T-helper 1 cell (primary cell): ENCODE results near the gene SRSF10.
A peak's percentile ranks its signal among the peaks of the same experiment; 100 is the strongest.
"Not testable (repeated sequence)": the region's sequence is repeated elsewhere in the genome, so short reads cannot be mapped to it uniquely, and the experiment has no call there.

Experiments used
- DNase-seq, 5 donors: peaks; one replicate each; pipeline ENCODE4 v3.0.0-alpha.2; 2012 to 2020

SRSF10 gene

DNA sequence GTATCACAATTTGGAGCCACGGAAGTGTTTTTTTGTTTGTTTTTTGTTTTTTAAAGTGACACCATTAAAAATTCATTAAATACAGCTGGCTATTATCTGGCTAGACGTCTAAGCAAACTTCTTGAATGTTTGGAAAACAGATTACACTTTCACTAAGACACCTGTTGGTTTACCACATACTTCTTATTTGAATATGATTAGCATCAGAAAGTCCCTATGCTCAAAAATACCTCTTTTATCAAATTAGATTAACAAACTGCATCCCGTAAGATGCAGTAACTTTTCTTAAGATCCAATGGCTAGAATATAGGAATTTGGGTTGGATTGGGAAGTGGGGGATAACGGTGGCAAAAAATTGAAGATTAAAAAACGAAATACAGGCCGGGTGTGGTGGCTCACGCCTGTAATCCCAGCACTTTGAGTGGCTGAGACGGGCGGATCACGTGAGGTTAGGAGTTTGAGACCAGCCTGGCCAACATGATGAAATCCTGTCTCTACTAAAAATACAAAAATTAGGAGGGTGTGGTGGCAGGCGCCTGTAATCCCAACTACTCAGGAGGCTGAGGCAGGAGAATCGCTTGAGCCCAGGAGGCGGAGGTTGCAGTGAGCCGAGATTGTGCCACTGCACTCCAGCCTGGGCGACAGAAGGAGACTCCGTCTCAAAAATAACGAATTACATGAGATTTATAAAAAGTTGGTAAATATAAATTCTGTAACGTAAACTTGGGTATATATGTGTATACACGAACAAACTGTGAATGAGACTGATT, 21.9 kb downstream of the SRSF10 start:
- not testable (repeated sequence) for DNase-seq

DNA sequence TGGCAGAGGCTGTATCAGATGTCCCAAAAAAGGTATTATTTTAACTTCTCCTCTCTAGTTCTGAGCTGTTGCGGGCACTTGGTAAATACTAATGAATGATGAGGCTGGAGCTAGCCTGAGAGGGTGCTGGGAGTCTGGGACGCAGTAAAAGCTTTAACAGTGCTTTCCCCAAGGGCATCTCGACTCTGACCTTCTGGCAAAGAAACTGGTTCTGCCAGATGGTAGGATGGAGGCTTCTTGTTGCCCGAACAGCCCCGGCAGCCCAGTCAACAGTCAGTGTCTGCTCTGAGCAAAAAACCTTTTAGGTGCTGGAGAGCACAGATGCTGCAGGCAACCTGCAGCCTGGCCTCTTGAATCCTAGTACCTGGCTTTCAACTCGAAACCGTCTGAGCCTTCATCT, 23.0 kb downstream of the SRSF10 start:
- no peak for DNase-seq

DNA sequence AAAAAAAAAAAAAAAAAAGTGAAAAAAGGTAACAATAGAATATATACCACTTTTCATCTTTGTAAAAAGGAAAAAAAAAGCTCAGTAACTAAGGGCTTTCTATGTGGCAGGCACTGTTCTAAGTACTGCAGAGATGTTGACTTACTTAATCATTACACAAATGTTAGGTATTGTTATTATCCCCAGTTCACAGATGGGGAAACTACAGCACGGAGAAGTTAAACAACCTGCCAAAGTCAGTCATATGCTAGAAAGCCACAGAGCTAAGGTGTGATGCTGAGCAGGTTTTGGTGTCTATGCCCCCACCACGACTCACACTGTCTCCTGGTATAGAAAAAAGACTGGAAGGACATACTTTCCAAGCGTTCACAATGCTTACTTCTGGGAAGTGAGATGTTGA, 27.1 kb downstream of the SRSF10 start:
- DNase-seq, result no peak

DNA sequence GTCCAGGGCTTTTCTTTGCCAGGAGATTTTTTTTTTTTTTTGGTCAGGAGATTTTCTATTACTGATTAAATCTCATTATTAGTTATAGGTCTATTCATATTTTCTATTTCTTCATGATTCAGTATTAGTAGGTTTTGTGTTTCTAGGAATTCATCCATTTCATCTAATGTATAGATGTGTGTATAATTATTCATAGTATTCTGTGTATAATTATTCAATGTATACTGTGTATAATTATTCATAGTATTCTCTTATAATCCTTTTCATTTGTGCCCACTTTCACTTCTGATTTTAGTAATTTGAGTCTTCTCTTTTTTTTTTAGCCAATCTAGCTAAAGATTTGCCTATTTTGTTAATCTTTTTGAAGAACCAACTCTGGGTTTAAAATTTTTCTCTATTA, 32.8 kb downstream of the SRSF10 start:
- no peak for DNase-seq

DNA sequence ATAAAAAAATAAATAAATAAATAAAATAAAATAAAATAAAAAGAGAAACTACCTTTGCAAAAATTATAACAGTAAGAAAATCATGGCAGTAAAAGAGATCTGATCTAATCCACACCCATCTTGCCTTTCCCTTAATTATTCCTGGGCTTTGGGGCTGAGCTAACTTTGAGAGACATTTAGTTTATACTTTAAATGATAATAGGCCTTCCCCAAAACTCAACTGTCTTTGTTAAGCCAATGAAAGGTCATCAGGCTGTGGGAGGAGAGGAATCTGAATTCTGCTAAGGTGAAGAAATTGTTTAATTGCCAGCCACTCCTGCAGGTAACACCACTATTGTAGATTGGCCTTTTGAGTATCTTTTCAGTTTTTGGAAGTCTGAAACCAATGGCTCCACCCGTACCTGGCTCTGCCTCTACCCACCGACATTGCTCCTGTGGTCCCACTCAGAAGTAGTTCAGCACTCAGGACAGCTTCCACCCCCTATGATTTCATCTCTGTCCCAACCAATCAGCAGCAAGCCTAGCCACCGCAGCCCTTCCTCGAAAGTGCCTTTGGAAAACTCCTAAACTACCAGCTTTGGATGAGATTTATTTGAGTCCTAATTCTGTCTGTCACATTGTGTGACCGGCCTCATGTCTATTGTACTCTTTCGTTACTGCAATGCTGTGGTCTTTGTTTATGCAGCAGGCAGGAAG, 43.5 kb downstream of the SRSF10 start:
- no peak for DNase-seq

DNA sequence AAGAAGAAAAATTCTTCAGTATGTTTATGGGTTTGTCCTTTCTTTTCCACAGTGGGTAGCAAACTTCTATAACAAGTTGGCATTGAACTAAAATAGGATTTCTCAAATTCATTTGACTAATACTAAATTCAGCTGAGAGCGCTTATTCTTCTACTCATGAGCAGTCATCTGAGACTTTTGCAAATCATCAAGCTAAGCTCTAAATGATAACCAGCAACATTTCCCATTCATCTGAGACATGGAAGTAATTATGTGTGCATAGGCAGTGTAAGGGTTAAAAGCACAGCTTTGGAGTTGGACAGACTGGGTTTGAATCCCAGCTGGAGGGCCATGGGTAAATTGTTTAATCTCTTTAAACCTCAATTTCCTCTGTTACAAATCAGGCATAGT, 48.6 kb downstream of the SRSF10 start:
- DNase-seq, result no peak

DNA sequence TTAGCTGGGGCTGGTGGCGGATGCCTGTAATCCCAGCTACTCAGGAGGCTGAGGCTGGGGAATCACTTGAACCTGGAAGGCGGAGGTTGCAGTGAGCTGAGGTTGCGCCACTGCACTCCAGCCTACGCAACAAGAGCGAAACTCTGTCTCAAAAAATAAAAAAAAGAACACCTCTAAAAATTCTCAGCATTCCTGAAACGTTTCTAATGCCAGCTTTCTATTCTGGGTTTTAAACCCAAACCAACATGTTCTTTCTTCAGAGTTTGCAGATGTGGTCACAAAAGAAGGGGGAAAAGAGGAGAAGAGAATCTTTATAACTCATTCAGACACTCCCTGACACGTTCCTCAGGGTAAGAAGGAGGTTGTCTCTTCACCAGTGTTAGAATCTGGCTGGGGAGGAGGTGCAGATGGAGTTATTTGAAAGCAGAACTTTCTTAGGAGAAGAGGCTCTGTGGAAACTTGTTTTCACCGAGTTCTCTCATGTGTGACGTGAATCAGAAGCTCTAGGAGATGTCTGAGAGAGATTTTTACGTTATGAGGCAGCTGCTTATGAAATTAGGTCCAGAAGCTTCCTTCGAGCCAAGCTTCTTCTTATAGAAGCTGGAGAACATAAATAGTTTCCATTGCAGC, 49.2 kb downstream of the SRSF10 start:
- DNase-seq, result no peak

DNA sequence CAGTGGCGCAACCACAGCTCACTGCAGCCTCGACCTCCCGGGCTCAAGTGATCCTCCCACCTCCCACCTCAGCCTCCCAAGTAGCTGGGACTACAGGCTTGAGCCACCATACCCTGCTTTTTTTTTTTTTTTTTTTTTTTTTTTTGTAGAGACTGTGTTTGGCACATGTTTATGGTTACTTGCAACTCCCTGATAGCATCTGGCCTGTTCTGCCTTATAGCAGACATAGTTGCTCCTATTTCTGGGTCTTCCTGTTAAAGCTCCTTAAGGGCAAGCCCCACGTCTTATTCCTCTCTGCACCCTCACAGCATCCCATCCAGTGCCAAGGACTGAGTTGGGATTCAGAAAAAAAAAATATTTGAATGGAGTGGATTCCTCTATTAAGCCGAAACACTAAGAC, 49.9 kb downstream of the SRSF10 start:
- no peak for DNase-seq

DNA sequence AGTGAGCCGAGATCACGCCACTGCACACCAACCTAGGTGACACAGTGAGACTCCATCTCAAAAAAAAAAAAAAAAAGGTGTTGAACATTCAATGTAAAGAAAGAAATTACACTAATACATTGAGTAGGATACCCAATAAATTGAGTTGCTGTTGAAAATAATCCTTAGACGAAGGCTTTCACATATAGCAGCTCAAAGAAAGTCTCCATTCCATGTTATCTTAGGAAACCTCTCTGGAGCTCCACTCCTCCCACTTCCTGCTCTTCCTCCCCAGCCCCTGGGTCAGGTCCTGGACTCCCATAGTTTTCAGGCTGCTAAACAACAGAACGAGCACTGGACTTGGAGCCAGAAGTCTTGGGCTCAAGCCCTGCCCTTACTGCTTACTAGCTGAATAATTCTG, 51.3 kb downstream of the SRSF10 start:
- DNase-seq, result no peak

DNA sequence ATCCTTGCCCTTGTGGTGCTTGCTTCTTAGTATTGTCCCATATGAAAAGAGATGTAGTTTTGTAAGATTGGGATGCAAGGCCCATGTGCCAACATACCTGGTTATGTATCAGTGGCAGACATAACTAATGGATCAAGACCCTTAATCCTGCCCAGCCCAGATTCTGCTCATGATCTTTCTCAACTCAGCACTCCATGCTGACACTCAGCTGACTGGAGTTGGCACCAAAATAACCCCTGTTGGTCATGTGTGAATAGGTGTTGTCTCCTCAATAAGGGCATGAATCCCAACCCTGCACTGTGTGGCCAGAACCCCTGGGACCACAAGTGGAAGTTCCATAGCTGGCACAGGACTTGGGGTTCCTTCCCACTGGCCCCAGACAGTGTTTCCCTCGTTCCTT, 53.0 kb downstream of the SRSF10 start:
- no peak for DNase-seq

DNA sequence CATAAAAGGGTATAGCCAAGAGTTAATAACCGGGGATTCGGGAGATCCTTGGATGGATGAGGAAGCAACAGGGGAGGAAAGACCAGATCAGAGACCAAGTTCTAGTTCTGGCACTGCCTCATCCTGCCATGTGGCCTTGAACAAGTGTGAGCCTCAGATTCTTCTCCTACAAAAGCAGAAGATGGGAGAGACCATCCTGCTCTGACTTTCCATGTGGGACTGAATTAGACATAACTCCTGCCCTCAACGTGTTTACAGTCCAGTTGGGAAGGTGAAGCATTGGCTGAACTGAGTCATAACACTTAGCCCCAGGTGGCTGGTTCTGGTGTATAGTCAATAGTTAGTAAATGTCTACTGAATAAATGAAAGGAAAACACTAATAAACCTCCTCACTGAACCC, 54.8 kb downstream of the SRSF10 start:
- DNase-seq, result no peak

DNA sequence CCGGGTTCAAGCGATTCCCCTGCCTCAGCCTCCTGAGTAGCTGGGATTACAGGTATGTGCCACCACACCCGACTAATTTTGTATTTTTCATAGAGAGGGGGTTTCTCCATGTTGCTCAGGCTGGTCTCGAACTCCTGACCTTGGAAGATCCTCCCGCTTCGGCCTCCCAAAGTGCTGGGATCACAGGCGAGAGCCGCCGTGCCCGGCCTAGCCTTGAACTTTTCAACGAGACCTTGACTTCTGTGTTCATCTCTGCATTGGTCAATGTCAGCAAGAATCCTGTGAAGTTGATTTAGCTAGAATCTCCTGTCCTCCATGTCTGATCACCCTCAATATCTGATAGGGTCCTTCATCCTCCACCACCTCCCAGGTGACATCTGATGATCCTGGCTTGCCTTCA, 55.5 kb downstream of the SRSF10 start:
- DNase-seq, result no peak

DNA sequence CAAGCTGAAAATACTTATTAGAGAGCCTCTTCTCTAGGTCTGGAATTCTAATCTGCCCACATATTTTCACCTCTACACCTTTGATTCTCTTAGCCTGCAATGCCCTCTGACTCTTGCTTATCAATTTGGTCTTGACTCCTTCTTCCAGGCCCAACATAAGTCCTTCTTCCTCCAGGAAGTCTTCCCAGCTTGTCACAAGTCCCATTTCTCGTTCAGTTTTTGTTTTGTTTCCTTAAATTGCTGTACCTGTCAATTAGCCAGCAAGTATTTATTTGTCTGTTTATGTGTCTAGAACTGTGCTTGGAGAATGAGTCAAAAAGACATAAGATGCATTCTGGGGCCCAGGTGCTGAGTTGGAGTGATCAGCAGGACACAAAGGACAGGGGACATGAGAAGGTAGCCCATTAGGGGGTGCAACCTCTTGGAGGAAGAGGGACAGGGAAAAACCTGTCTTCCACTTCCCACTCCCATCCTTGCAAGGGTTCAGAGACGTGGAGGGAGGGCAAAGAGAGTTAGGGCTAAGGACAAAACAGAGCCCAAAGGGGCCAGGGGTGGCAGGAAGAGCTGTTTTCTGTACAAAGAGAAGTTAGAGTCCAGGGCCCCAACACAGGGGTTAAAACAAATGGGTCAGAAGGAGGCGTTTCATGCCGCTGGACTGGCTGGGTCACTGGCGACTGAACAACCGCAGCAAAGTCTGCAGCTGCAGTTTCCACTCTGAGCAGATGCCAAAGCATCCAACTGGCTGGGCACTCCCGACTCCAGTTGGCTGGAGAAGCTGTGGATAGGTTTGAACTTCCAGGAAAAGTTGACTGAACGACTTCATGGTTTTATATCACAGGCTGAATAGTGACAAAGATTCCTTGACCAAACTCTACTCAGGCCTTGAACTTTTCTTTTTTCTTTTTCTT, 56.3 kb downstream of the SRSF10 start:
- DNase-seq, result no peak

DNA sequence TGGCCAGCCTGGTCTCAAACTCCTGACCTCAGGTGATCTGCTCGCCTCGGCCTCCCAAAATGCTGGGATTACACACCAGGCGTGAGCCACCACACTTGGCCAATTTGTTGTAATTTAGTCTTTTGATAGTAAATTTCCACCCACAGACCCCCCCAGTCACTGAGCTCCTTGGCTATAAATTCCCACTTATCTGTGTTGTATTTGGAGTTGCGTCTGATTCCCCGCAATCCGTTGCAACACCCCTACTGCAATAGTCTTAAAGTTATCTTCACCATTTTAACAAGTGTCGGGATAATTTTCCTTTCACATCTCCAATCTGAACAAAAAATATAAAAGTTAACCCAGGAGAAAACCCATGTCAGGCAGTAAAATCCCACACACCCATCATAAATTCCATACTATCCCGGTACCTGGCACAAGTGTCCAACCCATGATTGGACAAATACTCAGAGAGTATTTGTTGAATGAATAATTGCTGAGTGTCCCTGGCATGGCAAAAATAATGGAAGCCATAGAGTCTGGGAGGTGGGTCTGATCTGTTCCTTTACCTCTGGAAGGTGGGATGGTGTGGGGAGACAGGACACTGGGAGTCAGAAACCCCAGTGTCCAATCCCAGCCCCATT, 57.7 kb downstream of the SRSF10 start:
- no peak for DNase-seq

DNA sequence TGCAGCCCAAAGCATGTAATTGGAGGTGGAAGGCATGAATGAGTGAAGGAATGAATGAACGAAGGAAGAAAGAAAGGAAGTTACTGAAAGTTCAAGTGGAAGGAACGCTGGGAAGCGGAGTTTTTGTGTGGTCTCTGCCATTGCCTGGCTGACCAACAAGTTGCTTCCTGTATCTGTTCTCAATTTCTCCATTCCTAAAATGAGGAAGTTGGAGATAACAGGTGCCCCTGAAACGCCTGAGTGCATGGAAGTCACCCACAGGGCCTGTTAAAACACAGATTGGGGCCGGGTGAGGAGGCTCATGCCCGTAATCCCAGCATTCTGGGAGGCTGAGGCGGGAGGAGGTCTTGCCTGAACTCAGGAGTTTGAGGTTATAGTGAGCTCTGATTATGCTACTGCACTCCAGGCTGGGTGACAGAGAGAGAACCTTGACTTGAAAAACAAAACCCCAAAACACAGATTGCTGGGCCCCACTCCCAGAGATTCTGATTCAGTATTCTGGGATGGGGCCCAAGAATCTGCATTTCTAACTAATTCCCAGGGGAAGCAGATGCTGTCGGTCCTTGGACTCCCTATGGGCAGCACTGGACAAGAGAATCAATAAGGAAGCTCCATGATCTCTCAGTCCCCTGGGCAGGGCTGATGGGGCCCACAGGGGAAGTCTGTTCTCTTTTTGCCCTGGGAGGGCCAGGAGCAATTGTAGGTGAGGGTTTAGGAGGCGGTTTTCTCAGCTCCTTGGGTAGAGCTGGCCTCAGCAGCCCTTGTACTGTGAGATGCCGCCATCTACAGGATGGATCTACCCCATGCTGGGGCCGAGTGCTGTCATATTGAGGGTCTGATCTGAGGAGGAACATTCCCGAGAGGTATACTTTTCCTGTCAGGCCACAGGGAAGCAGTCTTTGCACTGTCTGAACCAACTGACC, 63.7 kb downstream of the SRSF10 start:
- peak in 3 of 5 donors; percentile 18 to 41 (median 27) for DNase-seq

DNA sequence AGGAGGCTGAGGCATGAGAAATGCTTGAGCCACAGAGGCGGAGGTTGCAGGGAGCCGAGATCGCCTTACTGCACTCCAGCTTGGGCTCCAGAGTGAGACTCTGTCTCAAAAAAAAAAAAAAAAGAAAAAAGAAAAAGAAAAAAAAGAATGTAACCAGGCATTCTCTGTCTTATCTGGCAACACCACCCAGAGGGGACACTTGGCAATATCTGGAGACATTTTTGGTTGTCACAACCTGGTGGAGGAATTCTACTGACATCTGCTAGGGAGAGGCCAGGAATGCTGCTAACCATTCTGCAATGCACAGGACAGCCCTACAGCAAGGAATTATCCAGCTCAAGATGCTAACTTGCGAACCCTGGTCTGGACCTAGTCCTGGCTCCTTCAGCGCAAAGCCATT, 64.7 kb downstream of the SRSF10 start:
- no peak for DNase-seq

DNA sequence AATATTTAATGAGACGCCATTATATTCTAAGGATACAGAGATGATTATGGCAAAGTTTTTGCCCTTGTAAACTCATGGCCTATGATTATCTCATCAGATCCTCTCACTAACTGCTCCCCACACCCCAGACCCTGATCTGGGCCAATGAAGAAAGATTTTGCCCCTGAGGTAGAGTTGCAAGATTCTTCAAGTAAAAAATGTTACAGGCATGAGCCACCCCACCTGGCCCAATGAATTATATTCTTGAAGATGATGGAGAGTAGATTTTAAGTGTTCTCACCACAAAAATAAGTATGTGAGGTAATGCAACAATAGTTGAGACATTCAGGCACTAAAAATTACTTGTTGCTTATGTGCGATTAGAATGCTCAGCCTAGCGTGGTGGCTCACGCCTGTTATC, 65.2 kb downstream of the SRSF10 start:
- DNase-seq, result no peak
